H9 (cell line): Measurements from ENCODE around the gene STAMBPL1. TPM values are rescaled to one million over a fixed set of nuclear protein-coding genes. Genes with fewer than 3 reads are reported as not detected.

Experiments used
- DNase-seq: peaks from one replicate; pipeline ENCODE4 v3.0.0-alpha.2; 2017
- H2AFZ ChIP-seq: one replicate; pipeline ENCODE4 v1.6.1; 2013; ENCODE audit warnings: mild to moderate bottlenecking, low read length, control low read depth, moderate library complexity
- H2AK5ac ChIP-seq: 2 replicates; pipeline ENCODE4 v1.6.1; 2013; ENCODE audit warnings: low read length, control low read depth, mixed read lengths; ENCODE audit not compliant: insufficient read length
- H2BK120ac ChIP-seq: one replicate; pipeline ENCODE4 v1.6.1; 2013; ENCODE audit warnings: low read depth, mild to moderate bottlenecking, low read length, control low read depth, inconsistent platforms; ENCODE audit not compliant: poor library complexity, severe bottlenecking
- H2BK12ac ChIP-seq: 2 replicates; pipeline ENCODE4 v1.6.1; 2013; ENCODE audit warnings: low read length, control low read depth, mixed read lengths, low read depth; ENCODE audit not compliant: insufficient read length
- H2BK15ac ChIP-seq: 2 replicates; pipeline ENCODE4 v1.6.1; 2013; ENCODE audit warnings: low read depth, low read length, control low read depth
- H2BK20ac ChIP-seq: one replicate; pipeline ENCODE4 v1.6.1; 2013; ENCODE audit warnings: low read depth, mild to moderate bottlenecking, low read length, control low read depth, inconsistent platforms; ENCODE audit not compliant: poor library complexity, severe bottlenecking
- H2BK5ac ChIP-seq: 2 replicates; pipeline ENCODE4 v1.6.1; 2013; ENCODE audit warnings: low read length, control low read depth, mixed read lengths; ENCODE audit not compliant: insufficient read length
- H3K14ac ChIP-seq: 2 replicates; pipeline ENCODE4 v1.6.1; 2013; ENCODE audit warnings: low read length, control low read depth; ENCODE audit not compliant: insufficient read depth
- H3K18ac ChIP-seq: 2 replicates; pipeline ENCODE4 v1.6.1; 2013; ENCODE audit warnings: low read depth, mild to moderate bottlenecking, mixed read lengths, low read length, control low read depth; ENCODE audit not compliant: insufficient read length
- H3K23ac ChIP-seq: 2 replicates; pipeline ENCODE4 v1.6.1; 2013; ENCODE audit warnings: low read length, control low read depth, mixed read lengths, low read depth; ENCODE audit not compliant: insufficient read length
- H3K23me2 ChIP-seq: 2 replicates; pipeline ENCODE4 v1.6.1; 2013; ENCODE audit warnings: low read depth, mild to moderate bottlenecking, mixed read lengths, low read length, control low read depth; ENCODE audit not compliant: insufficient read length, poor library complexity, severe bottlenecking
- H3K27ac ChIP-seq: 2 replicates; pipeline ENCODE4 v1.5.1; 2013; ENCODE audit warnings: low read length, control low read depth, mixed read lengths, low read depth; ENCODE audit not compliant: insufficient read length
- H3K27me3 ChIP-seq: 2 replicates; pipeline ENCODE4 v1.6.1; 2013; ENCODE audit warnings: low read length, control low read depth, inconsistent platforms; ENCODE audit not compliant: insufficient read depth
- H3K4ac ChIP-seq: 2 replicates; pipeline ENCODE4 v1.6.1; 2013; ENCODE audit warnings: low read depth, mild to moderate bottlenecking, control low read depth, inconsistent platforms, low read length, moderate library complexity
- H3K4me1 ChIP-seq: 2 replicates; pipeline ENCODE4 v1.6.1; 2013; ENCODE audit warnings: low read length, control low read depth, inconsistent platforms; ENCODE audit not compliant: insufficient read depth
- H3K4me2 ChIP-seq: 2 replicates; pipeline ENCODE4 v1.6.1; 2013; ENCODE audit warnings: low read length, control low read depth, mixed read lengths; ENCODE audit not compliant: insufficient read length, insufficient read depth
- H3K56ac ChIP-seq: 2 replicates; pipeline ENCODE4 v1.6.1; 2013; ENCODE audit warnings: low read depth, mild to moderate bottlenecking, mixed read lengths, low read length, control low read depth; ENCODE audit not compliant: insufficient read length
- H3K79me1 ChIP-seq: 2 replicates; pipeline ENCODE4 v1.6.1; 2013; ENCODE audit warnings: low read depth, mild to moderate bottlenecking, moderate library complexity, low read length, control low read depth, inconsistent platforms; ENCODE audit not compliant: insufficient read depth, poor library complexity, severe bottlenecking
- H3K79me2 ChIP-seq: 2 replicates; pipeline ENCODE4 v1.6.1; 2013; ENCODE audit warnings: low read length, control low read depth, inconsistent platforms; ENCODE audit not compliant: insufficient read depth
- H3K9ac ChIP-seq: 2 replicates; pipeline ENCODE4 v1.6.1; 2013; ENCODE audit warnings: low read length, control low read depth, mixed read lengths; ENCODE audit not compliant: insufficient read length; ENCODE audit errors: extremely low read depth
- H3K9me3 ChIP-seq: one replicate; pipeline ENCODE4 v1.6.1; 2013; ENCODE audit warnings: low read depth, low read length, inconsistent platforms; ENCODE audit not compliant: control insufficient read depth
- H3T11ph ChIP-seq: one replicate; pipeline ENCODE4 v1.6.1; 2013; ENCODE audit warnings: mild to moderate bottlenecking, low read length, control low read depth, inconsistent platforms
- H4K20me1 ChIP-seq: one replicate; pipeline ENCODE4 v1.6.1; 2013; ENCODE audit not compliant: control insufficient read depth, insufficient read length, insufficient read depth
- H4K5ac ChIP-seq: 2 replicates; pipeline ENCODE4 v1.6.1; 2013; ENCODE audit warnings: low read depth, mild to moderate bottlenecking, mixed read lengths, low read length, control low read depth; ENCODE audit not compliant: insufficient read length
- H4K8ac ChIP-seq: replicated peaks from 2 replicates; pipeline ENCODE4 v1.6.1; 2013; ENCODE audit warnings: low read length, control low read depth, mixed read lengths, low read depth; ENCODE audit not compliant: insufficient read length
- H4K91ac ChIP-seq: 2 replicates; pipeline ENCODE4 v1.6.1; 2013; ENCODE audit warnings: low read depth, mild to moderate bottlenecking, moderate library complexity, mixed read lengths, low read length, control low read depth; ENCODE audit not compliant: insufficient read length
- H3K27ac Mint-ChIP-seq, 3 experiments: 2 replicates in 2 of 3; 3 replicates in 1 of 3; pipeline ENCODE4 v1.8.0; 2020 to 2021; ENCODE audit warnings: mixed read lengths in 3 of 3, mild to moderate bottlenecking in 1 of 3, moderate library complexity in 1 of 3
- H3K27me3 Mint-ChIP-seq: 2 replicates; pipeline ENCODE4 v1.8.0; 2021; ENCODE audit warnings: low read depth, mild to moderate bottlenecking, moderate library complexity, mixed read lengths
- H3K36me3 Mint-ChIP-seq, 3 experiments: 2 replicates in 2 of 3; 3 replicates in 1 of 3; pipeline ENCODE4 v1.8.0; 2020 to 2021; ENCODE audit warnings: low read depth in 3 of 3, mixed read lengths in 3 of 3; ENCODE audit not compliant: insufficient read depth in 1 of 3
- H3K4me1 Mint-ChIP-seq, 2 experiments: 2 replicates each; pipeline ENCODE4 v1.8.0; 2020; ENCODE audit warnings: mixed read lengths in 2 of 2
- H3K4me3 Mint-ChIP-seq, 2 experiments: 2 replicates in 1 of 2; 3 replicates in 1 of 2; pipeline ENCODE4 v1.8.0; 2020 to 2021; ENCODE audit warnings: mild to moderate bottlenecking in 2 of 2, mixed read lengths in 2 of 2, moderate library complexity in 1 of 2
- H3K9me3 Mint-ChIP-seq, 2 experiments: 2 replicates in 1 of 2; 3 replicates in 1 of 2; pipeline ENCODE4 v1.8.0; 2020; ENCODE audit warnings: mild to moderate bottlenecking in 2 of 2, mixed read lengths in 2 of 2, moderate library complexity in 1 of 2
- total RNA-seq: library from RNA; stranded (reverse); gene quantifications from 2 replicates; pipeline ENCODE4 v1.2.1, GENCODE V29; 2021
- TF ChIP-seq, protein P1 (sequence below): fragments of 200-600 bp; sonication (generic); conservative IDR thresholded peaks from 3 replicates; pipeline ENCODE4 v1.8.0; 2021; ENCODE audit warnings: antibody characterized with exemption, mild to moderate bottlenecking

Gene STAMBPL1
- total RNA-seq, 1 experiment from 2014 or later, result 3.2 TPM

GRCh38 chr10:88870089-88870488, 10.0 kb upstream of the STAMBPL1 start:
- Histone ChIP-seq H4K8ac (no peak overlapping the region), H3K27ac (no peak overlapping the region), H3K4me1 (no peaks in the 10 kb centered on the region), H3K9me3 (no peaks in the 10 kb centered on the region), H2AK5ac (no peak overlapping the region), H3K27me3 (no peaks in the 10 kb centered on the region), H3K4ac (no peak overlapping the region), H4K20me1 (no peaks in the 10 kb centered on the region), H3K18ac (no peak overlapping the region), H2BK20ac (no peak overlapping the region), H3T11ph (no peak overlapping the region), H3K4me2 (no peak overlapping the region), H2BK5ac (no peak overlapping the region), H4K91ac (no peak overlapping the region), H3K79me1 (no peaks in the 10 kb centered on the region), H3K79me2 (no peaks in the 10 kb centered on the region), H3K14ac (no peak overlapping the region), H2AFZ (no peak overlapping the region), H2BK15ac (no peak overlapping the region), H3K23ac (no peak overlapping the region), H2BK120ac (no peak overlapping the region), H3K23me2 (no peaks in the 10 kb centered on the region), H3K9ac (no peak overlapping the region), H3K56ac (no peak overlapping the region), H4K5ac (no peak overlapping the region), H2BK12ac (no peak overlapping the region)
- Mint-ChIP-seq H3K27ac (no peak overlapping the region), H3K4me1 (peaks cover 5 to 7% of the 10 kb centered on the region in 2 experiments; a peak in 3 of 4 replicates), H3K9me3 (peaks cover 0 to 3% of the 10 kb centered on the region in 2 experiments; a peak in 1 of 5 replicates), H3K4me3 (no peak overlapping the region), H3K36me3 (no peaks in the 10 kb centered on the region), H3K27me3 (no peaks in the 10 kb centered on the region)
- TF ChIP-seq, protein P1, sequence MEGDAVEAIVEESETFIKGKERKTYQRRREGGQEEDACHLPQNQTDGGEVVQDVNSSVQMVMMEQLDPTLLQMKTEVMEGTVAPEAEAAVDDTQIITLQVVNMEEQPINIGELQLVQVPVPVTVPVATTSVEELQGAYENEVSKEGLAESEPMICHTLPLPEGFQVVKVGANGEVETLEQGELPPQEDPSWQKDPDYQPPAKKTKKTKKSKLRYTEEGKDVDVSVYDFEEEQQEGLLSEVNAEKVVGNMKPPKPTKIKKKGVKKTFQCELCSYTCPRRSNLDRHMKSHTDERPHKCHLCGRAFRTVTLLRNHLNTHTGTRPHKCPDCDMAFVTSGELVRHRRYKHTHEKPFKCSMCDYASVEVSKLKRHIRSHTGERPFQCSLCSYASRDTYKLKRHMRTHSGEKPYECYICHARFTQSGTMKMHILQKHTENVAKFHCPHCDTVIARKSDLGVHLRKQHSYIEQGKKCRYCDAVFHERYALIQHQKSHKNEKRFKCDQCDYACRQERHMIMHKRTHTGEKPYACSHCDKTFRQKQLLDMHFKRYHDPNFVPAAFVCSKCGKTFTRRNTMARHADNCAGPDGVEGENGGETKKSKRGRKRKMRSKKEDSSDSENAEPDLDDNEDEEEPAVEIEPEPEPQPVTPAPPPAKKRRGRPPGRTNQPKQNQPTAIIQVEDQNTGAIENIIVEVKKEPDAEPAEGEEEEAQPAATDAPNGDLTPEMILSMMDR, result no peak
- DNase-seq, result no peak
